Measurements from ENCODE around the gene CHRNA3. TPM values are rescaled to one million over a fixed set of nuclear protein-coding genes. Genes with fewer than 3 reads are reported as not detected.

The CHRNA3 gene
- total RNA-seq, 3 donors from 2014 or later: 0.48 to 0.59 TPM; not detected in 1

DNA sequence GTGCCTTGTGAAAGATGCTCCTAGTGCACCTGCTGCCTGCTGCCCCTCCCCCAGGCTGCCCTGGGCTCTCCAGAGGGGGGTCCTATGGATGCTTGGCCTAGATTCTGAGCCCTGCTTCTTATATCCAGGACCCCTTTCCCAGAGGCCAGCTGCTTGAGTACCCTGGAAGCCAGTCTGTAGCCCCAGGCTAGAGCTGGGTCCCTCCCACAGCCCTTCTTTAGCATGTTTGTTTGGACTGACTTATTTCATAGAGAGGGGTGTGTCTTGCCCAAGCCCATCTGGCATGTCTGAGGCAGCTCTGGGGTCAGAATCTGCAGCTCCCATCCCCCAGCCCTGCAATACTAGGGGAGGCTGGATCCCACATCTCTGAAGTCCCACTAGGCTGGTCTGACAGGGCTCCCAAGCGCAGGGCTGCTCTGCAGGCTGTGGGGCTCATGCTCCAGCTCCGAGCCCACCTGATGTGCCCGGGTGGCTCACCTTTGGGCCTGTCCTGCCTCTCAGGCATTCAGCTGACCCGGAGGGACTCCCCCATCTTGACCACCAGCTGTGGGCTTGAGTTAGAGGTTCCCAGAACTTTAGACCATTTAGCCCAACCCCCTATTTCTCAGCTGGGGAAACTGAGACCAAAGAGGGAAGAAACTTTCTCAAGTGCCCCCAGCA, 17.1 kb upstream of the CHRNA3 start:
- Histone ChIP-seq H3K4me3 (no peak overlapping the region), H3K27me3 (no peaks in the 10 kb centered on the region), H3K36me3 (no peaks in the 10 kb centered on the region), H3K4me1 (peaks cover 0 to 10% of the 10 kb centered on the region in 2 donors), H3K9me3 (peaks cover 9 to 11% of the 10 kb centered on the region in 2 donors), H3K27ac (no peak overlapping the region)
- TF ChIP-seq POLR2AphosphoS5 (IDR thresholded peaks at IDR 0.05) (no peak), POLR2A (IDR thresholded peaks at IDR 0.05) (no peak)
- TF ChIP-seq, protein P1, sequence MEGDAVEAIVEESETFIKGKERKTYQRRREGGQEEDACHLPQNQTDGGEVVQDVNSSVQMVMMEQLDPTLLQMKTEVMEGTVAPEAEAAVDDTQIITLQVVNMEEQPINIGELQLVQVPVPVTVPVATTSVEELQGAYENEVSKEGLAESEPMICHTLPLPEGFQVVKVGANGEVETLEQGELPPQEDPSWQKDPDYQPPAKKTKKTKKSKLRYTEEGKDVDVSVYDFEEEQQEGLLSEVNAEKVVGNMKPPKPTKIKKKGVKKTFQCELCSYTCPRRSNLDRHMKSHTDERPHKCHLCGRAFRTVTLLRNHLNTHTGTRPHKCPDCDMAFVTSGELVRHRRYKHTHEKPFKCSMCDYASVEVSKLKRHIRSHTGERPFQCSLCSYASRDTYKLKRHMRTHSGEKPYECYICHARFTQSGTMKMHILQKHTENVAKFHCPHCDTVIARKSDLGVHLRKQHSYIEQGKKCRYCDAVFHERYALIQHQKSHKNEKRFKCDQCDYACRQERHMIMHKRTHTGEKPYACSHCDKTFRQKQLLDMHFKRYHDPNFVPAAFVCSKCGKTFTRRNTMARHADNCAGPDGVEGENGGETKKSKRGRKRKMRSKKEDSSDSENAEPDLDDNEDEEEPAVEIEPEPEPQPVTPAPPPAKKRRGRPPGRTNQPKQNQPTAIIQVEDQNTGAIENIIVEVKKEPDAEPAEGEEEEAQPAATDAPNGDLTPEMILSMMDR (IDR thresholded peaks at IDR 0.05): no peak
- DNase-seq (ENCODE audit: low spot score in 2 of 2): peak in 1 of 2 donors; percentile 10
- intact Hi-C loops (cut with DNase I; ENCODE audit: low total_unique reads): no loop called here

DNA sequence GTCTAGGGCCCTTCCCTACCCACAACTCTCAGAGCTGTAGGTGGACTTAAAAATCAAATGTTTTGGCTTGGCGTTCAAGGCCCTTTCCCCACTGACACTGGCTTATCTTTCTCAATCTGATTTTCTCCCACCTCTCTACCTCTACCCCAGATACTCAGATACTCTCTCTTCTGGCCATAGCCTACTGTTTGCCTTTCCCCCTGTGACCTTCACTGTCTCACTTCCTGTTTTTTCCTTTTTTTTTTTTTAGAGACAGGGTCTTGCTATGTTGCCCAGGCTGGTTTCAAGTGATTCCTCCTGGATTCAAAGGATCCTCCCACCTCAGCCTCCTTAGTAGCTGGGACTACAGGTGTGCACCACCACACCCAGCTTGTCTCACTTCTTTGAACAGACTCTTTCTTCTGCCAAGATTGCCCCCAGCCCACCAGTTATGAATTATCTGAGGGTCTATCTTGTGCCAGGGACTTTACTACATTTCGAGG, 15.6 kb upstream of the CHRNA3 start:
- H3K27ac ChIP-seq: no peak overlapping the region
- H3K9me3 ChIP-seq: peaks cover 9 to 12% of the 10 kb centered on the region in 2 donors
- no peak overlapping the region for H3K4me3 ChIP-seq
- no peaks in the 10 kb centered on the region for H3K36me3 ChIP-seq
- TF ChIP-seq, protein P1 (IDR thresholded peaks at IDR 0.05): no peak
- TF ChIP-seq POLR2A (IDR thresholded peaks at IDR 0.05): no peak
- TF ChIP-seq POLR2AphosphoS5 (IDR thresholded peaks at IDR 0.05): no peak
- no peak for DNase-seq (ENCODE audit: low spot score in 2 of 2)
- H3K27me3 ChIP-seq: no peaks in the 10 kb centered on the region
- H3K4me1 ChIP-seq: peaks cover 0 to 10% of the 10 kb centered on the region in 2 donors
- intact Hi-C loops (cut with DNase I; ENCODE audit: low total_unique reads): no loop called here

DNA sequence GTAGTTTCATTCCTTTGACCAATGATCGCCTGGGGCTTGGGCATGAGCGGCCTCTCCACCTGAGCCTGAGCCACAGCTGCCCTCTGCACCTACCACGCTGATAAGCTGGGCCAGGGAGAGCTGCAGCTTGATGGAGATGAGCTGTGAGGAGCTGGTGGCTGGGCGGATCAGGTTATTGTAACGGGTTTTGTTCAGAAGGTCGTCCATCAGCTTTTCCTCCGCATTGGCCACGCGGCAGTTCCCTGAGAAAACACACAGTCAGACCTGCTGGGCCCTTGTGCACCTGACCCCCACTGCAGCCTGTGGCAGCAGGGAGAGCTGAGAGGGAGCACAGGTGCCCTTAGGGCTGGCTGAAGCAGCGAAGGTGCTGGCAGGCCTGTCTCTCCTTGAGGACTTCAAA, 14.6 kb upstream of the CHRNA3 start:
- peaks cover 0 to under 1% of the 10 kb centered on the region in 2 donors for H3K4me1 ChIP-seq
- DNase-seq (ENCODE audit: low spot score in 2 of 2): peak in 1 of 2 donors; percentile 20
- H3K27ac ChIP-seq: no peak overlapping the region
- H3K4me3 ChIP-seq: no peak overlapping the region
- no peaks in the 10 kb centered on the region for H3K36me3 ChIP-seq
- H3K9me3 ChIP-seq: peaks cover 9 to 12% of the 10 kb centered on the region in 2 donors
- TF ChIP-seq, protein P1 (IDR thresholded peaks at IDR 0.05): no peak
- TF ChIP-seq POLR2A (IDR thresholded peaks at IDR 0.05) (no peak), POLR2AphosphoS5 (IDR thresholded peaks at IDR 0.05) (no peak)
- H3K27me3 ChIP-seq: no peaks in the 10 kb centered on the region
- intact Hi-C loops (cut with DNase I; ENCODE audit: low total_unique reads): no loop called here

DNA sequence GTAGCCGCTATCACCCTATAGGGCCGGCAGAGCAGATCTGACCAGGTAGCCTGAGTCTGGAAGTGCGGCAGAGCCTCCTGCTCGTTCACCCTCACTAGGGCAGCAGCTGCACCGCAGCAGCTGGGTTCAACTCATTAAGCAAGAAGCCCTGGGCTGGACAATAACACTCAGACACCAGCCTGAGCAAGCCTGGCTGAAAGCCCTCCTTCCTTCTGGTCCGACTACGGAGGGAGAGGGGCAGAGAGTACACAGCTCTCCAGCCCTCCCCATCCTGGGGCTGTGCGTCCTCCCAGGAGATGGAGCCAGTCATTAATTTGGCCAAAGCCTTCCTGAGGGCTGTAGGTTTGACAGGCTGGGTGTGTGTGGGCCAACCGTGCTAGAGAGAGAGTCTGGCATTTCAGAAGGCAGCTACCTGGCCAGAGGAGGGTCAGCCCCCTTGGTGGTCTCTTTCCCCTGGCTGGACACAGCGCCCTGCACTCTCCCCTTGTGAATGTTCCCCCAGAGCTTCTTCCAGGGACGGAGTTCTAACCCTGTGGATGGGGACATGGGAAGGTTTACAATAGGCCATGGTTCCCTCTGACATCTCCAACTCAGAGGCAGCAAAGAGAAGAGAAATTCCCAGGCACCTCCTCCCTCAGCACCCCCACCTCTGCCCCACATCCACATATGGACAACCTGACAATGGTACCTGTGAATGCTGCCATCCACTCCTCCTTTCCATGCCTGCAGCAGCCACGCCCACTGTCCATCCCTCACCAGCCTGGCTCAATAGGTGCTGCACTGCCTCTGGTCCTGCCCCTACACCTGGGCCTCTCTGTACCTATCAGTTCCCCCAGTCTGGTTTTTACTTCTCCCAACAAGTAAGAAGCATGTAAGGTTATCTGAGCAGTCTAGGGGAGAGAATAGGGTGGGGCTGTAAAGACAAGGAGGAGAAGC, 13.7 kb upstream of the CHRNA3 start:
- peak in 1 of 2 donors; percentile 33 for DNase-seq (ENCODE audit: low spot score in 2 of 2)
- intact Hi-C loops (cut with DNase I; ENCODE audit: low total_unique reads): no loop called here

More for the DNA sequence above, 13.7 kb upstream of the CHRNA3 start:
- TF ChIP-seq, protein P1 (IDR thresholded peaks at IDR 0.05): no peak
- TF ChIP-seq POLR2A (IDR thresholded peaks at IDR 0.05): no peak
- no peak for TF ChIP-seq POLR2AphosphoS5 (IDR thresholded peaks at IDR 0.05)
- H3K27ac ChIP-seq: no peak overlapping the region
- H3K4me1 ChIP-seq: no peaks in the 10 kb centered on the region
- H3K4me3 ChIP-seq: no peak overlapping the region
- peaks cover 9 to 12% of the 10 kb centered on the region in 2 donors for H3K9me3 ChIP-seq
- no peaks in the 10 kb centered on the region for H3K27me3 ChIP-seq
- H3K36me3 ChIP-seq: no peaks in the 10 kb centered on the region
